ELF-1 (cell line): ENCODE results near the gene TRABD2B.

Source experiments
- DNase-seq: peaks from one replicate; pipeline ENCODE4 v3.0.0-alpha.2; 2016; ENCODE audit warnings: low read depth, low spot score

Gene TRABD2B

DNA sequence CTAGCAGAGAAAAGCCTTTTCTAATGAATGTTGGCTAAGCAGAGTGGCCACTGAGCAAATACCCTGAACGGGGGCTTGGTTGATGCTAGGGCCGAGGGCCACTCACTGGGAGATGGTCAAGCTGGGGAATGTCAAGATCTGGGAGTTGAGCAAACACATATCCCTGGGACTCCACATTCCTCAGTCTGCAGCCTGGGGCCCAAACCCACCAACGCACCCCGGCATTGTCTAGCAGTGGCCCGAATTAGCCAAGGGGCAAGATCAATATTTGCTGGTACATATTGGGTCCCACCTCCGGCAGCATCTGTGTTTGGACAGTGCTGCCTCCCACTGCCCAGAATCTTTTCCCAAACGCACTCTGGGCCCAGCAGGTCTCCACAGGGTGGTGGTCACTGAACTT, 144.1 kb downstream of the TRABD2B start:
- DNase-seq: no peak

DNA sequence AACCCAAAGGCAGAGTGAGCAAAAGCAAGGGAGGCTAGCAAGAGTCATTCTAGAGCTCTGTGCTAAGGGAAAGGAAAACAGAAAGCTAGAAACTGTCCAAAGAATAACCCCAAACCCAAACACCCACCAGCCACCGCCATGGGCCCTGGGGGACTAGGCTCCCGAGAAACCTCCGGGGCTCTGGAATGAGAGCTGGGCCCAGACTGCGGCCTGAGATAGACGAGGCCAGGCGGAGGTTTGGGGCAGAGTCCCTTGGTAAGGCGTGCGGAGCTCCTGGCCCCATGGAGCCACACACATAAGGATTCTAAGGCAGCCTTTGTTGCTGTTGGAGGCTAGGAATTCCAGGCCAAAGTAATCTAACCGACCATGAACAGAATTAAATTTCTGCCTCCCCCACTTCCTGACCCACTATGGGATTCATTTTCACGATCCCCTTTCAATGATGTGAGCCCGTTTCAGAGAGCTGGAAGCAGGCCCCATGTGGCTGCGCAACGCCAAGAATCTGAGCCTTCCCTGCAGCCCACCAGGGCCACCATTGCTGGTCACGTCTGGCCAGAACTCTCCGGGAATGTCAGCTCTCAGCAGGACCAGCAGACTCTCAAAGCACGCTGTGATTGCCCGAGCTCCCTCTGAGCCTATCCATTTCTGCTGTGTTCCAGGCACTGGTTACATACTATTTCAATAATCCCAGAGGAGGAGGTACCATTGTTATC, 145.0 kb downstream of the TRABD2B start:
- DNase-seq: no peak

DNA sequence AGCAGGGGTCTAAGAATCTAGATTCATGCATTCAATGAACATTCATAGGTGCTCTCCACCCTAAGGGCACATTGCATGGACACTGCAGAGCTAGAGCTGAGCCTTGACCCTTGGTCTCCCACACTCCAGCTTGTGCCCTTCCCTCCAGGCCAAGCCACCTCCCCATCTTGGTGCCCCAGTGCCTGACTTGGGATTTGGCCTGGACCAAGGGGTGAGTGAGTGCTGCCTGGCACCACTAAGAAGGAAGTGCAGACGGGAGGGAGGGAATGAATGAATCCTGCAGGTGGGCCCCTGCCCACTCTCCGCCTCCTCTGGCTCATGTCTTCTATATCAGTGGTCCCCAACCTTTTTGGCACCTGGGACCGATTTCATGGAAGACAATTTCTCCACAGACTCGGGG, 146.7 kb downstream of the TRABD2B start:
- no peak for DNase-seq

DNA sequence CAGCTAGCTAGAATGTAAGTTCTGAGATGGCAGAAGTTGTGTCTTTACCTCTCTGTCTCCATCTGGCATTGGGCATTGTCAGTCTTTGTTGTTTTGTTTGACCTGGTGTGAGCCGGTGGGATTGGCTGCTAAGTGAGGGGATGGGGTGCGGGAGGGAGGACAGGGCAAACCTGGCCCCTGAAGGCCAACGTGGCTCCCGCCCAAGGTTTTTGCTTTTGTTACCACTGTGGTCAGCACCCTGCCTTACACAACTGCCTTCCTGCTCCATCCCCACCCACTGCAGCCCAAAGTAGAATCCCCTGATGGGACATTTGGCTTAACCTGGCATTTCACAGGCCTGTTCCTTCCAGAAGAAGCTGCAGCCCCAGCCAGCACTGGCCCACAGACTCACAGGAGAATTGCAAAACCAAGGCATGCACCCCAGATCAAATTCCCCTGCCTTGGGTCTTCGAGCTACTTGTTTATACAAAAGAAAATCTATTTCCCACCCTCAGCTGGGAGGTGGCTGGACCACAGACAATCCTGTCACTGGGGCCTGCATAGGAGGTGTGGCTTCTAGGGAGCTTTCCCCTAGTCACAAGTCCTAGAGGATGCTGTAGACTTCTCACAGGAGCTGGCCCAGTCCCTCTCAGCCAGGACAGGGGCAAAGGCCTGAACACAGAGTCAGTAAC, 147.5 kb downstream of the TRABD2B start:
- no peak for DNase-seq

DNA sequence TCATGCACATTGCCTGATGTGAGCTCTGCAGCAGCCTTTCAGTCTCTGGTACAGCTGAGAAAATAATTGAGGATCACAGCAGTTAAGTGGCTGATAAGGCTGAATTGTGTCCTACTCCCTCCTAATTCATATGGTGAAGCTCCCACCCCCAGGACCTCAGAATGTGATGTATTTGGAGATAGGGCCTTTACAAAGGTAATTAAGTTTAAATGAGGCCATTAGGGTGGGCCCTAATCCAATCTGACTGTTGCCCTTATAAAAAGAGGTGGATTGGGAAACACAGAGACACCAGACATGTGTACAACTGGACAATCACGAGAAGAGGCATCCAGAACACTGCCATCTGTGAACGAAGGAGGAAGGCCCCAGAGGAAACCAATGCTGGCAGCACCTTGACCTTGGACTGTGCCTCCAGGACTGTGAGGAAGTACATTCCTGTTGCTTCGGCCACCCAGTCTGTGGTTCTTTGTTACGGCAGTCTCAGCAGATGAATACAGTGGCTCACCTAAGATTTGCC, 148.1 kb downstream of the TRABD2B start:
- no peak for DNase-seq

DNA sequence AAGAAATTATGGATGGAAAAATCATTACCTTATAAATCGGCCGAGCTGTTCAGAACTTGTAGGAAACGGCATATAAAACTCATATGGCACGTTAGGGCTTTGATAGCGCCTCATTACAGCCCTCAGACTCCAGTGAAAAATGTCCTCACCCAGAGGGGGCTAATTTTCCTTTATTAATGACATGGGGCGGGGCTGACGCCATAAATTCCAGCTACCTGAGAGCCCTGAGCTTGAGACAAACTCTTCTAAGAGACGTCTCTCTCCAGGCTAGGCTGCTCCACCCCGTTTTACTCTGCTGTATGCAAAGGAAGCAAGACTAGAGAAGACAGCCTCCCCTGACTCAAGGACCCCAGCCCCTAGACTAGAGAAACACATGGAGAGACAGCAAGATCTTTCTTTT, 149.4 kb downstream of the TRABD2B start:
- no peak for DNase-seq

DNA sequence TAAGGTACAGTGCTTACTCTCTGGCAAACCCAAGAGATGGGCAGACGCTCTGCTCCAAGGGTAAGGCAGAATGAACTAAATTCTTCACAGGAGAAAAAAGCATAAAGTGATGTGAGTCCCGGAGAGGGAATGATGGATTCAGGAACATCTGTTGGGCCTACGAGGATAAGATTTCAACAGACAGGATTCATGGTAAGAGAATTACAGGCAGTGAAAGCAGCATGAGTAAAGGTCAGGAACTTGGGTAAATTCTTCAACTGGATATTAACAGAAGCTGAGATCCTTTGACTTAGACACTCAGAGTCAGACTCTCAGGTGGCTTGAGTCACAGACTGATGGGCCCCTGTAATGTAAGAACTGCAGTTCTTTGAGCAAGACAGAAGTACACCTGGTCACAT, 152.6 kb downstream of the TRABD2B start:
- no peak for DNase-seq

DNA sequence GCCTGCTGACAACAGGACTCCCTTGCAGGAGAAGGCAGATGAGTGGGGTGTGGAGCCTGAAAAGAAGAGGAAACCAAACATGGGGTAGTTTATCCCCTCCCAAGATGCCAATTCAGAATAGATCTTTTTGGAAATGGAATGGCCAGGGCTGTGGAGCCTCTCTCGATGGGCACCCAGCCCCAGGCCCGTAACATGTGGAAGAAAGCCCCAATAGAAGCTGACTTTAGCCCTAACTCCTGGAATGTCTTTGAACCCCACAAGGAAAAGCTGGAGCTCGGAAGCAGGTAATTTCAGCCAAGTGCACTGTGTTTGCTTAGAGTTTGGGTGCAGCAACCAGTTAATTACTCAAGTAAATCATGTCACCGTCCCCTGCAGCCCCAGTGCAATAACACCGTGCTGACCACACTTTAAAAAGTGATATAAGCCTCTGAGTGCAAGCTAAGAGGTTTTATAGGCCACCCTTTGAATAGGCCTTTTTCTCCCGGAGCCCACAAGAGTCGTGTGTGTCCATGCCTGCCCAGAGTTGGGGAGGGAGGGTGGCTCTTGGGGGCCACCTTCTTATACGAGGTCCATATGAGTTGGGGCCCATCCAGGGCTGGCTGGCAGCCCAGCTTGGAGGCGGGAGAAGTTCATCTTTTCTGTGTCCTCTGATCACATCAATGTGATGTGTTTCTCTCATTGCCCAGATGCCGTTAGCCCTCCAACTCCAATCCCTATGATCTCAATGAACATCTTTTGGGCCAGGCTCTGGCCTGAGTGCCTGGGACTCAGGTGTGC, 153.2 kb downstream of the TRABD2B start:
- DNase-seq: no peak

DNA sequence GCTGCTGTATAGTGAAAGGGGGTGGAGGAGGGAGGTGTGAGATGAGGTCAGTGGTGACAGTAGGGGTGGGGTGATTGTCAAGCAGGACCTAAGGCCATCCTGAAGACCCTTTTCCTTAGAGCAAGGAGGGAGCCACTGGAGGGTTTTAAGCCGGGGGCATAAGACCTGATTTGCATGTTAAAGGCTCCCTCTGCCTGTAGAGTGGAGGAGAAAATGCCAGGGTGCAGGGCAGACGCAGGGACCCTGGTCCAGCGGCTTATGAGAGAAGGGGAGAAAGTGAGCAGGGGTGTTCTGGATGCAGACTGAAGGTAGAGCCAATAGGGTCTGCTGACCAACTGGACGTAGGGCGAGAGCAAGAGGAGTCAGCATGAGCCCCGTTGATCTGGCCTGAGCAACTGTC, 154.1 kb downstream of the TRABD2B start:
- peak; percentile 33 for DNase-seq

DNA sequence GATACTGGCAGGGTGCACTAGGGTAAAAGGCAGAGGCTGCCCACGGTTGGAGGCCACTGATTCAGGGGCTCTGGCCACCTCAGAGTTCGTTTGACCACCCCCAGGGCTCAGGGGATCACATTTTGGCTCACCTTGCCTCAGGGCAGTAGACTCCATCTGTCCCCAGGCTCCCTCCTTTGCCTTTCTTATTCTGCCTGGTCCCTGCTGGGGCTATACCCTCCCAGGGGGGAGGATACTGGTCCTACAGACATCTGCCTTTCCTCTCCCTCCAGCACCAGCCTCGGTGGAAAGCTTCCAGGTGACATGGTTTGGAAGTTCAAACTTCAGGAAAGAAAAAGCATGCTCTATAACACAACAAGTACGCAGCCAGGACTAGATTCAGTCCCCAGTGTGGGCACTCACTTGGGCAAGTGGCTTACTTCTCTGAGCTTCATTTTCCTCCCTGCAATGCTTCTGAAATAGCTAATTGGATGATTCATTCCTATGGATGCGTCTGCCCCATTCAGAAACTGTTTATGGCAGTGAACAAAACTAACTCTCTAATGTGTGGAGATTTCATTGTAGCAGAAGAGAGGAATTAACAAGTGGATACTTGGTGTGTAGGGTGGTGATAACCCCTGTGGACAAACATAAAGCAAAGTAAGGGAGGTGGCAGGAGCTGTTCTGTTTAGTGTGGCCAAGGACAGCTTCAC, 154.8 kb downstream of the TRABD2B start:
- DNase-seq: peak; percentile 37

DNA sequence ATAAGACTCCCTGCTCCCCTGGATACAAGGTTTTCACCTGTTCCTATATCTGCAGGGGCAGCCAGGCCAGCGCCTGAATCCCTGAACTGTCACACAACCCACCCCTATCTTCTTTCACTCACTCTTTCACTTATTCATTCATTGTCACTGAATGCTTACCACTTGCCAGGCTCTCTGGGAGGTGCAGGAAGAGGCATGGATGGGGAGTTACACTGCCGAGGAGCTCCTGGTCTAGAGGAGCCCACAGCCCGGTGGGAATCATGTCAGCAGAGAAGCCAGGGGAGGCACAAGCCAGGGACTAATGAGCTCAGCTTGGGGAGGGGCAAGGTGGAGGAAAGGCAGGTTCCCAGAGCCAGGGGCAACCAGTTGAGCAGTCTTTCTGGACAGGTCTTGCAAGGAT, 155.8 kb downstream of the TRABD2B start:
- peak; percentile 47 for DNase-seq

DNA sequence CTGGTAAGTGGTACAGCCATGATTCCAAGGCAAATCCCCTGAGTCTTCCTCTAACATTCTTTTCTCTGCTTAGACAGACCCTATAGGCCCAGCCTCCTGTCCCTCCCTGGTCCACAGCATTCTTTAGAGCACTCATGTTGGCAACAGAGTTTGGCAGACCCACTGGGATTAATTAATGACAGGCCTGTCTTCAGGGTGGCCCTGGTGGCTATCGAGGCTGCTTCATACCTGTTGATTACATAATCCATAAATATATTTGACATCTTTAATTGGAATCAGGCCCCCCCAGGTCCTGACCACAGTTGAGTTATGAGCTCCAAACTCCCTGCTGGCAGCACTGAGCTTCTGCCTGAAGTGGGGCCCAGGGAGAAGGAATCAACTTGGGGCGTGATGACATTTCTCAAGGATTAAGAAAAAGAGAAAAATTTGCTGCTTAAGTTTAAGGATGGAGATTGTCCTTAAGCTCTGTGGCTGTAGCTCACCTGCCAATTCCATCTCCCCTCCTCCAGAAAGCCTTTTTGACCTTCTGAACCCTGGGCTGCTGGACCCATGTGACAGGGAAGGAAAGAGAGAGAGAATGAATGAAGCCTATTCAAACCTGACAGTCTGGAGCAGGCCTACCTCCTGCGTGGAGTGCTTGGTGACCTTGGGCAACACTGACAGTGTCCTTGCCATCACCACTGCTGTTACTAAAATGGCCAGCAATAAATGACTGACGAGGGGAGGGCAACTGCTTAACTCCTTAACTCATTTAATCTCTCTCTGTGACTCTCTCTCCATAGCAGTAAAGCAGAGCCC, 156.6 kb downstream of the TRABD2B start:
- no peak for DNase-seq

DNA sequence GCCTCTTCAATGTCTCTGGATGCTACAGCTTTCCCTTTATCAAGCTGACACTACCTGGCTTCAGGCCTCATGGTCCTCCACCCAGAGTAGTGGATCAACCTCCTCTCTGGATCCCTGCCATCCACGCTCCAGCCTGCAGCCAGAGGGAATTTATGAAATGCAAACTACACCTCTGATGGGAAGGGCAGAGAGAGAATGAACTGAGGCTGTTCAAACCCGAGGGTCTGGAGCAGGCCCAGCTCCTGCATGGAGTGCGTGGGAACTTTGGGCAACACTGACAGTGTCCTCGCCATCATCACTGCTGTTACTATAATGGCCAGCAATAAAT, 157.8 kb downstream of the TRABD2B start:
- DNase-seq: no peak

DNA sequence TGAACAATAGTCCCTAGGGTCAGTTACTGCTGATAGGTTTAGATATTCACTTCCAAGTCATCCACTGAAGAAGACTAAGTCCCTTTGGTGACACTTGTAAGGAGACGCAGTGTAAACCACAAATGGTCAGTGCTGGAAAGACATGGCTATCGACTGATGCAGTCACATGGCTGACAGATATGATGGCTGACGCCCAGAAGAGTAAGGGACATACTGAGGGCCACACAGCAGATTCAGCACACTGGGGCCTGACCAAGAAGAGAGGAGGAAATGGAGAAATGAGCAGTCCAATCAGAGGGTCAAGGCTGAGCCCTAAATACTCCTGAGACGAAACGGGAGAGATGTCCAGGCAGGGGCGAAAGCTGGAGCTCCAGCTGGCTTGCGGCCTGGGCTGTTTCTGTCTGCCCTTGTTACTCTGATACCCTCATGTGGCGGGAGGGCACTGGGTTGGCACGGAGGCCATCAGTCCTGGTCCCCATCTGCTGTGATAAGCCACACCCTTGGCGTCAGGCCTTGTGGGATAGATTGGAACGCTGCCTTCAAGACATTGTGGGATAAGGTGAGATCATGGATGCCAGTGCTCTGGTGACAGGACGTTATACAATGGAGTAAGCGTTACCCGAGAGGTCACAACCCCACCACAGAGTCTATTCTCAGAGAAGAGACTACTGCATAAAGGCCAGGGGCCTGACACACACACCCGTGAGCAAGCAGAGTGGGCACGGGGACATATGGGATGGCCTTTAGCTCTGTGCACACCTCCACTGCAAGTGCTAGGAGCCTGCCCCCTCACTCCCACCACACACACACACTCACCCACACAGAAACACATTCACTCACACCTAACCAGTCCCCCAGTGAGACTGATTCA, 158.4 kb downstream of the TRABD2B start:
- DNase-seq: no peak

DNA sequence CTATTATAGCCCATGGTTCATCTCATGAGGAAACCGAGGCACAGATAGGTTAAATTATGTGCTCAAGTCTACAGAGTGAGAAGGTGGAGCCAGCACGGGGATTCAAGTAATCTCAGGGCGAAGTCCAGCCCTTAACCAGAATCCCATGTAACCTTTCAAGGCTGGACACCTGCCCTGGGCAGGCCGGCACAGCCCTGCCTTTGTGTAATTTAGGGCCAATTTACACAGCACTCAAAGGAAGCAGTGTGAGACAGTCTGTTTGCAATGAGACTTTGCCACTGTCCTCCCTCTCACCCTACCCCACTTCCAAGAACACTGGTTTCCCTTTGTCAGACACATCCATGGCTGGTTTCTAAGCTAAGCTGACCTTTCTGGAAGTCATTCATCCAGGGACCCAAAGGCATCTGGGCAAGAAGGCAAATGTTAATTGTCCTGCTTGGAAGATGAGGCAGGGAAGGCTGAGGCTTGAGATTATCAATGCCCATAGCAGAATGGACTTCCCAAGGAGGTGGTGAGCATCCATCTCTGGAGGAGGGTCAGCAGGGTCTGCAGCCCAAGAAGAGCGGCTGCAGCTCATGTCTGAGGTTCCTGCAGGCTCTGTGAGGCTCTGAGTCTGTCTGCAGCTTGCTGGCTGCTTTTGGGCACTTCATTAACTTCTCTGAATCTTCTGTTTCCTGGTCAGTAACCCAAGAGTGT, 159.2 kb downstream of the TRABD2B start:
- no peak for DNase-seq

DNA sequence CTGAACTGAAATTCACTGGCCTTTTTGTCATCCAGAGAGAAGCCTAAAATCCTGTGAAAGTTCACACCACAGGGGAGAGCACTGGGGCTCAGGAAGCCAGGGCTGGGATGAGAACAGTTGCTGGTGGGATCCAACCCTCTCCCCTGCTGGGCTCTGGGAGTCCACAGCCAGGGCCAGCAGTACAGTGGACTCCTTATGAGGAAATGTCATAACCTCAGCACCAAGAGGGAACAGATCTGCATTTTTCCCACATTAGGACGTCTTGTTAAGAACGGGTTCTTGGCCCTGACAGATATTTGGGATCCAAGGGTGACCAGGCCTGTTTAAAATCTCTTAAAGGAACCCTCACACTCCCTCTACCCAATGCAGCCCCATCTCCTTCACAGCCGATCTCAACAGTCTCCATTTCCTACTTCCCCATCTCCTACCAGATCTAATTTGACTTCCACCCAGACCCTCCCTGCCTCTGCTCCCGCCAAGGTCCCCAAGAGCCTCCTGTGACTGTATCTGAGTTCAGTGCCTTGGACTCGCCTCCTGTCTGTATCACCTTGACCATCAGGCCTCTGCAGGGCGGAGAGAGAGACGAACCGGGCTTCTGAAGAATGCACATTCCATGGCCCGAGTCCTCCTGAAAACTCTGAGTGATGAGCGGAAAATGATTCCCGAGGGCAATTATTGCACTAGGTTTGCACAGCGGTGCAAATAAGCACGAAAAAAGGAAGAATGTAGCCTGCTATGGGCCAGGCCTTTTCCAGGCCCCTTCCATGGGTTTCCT, 159.9 kb downstream of the TRABD2B start:
- no peak for DNase-seq

DNA sequence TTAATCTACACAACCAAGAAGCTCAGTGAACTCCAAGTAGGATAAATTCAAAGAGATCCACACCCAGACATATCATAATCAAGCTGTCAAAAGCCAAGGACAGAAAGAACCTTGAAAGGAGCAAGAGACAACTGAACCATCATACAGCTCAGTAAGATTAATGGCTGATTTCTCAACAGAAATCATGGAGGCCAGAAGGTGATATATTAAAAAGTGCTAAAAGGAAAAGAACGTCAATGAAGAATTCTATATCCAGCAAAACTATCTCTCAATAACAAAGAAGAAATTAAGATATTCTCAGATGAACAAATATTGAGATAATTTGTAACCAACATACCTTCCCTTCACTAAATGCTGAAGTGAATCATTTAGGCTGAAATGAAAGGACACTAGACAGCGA, 161.8 kb downstream of the TRABD2B start:
- no peak for DNase-seq

DNA sequence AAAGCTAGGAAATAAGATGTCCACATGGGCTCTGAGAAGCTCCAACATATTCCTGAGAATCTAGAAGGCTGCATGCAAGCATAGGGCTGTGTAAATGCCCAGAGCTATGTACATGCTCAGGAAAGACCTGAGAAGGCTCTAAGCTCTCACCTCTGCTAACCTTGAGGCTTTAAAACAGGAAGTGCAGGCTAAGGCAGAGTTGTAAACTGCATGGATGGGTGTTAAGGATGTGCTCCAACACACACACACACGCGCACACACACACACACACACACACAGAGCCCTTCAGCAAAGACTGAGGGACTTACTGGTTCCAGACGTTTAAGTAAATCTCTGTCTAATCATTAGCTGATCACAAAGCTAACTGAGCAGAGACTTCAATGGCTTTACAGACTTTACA, 162.9 kb downstream of the TRABD2B start:
- no peak for DNase-seq
